Bone marrow (tissue), 2 donors: ENCODE measurements around the gene CORIN.
A peak's percentile ranks its signal among the peaks of the same experiment; 100 is the strongest.

Experiments
- DNase-seq, 2 donors: peaks; one replicate each; lab custom pipeline; 2025; lab: John Stamatoyannopoulos, UW

CORIN gene

GRCh38 chr4:47686294-47686872 is 151.5 kb downstream of the CORIN start:
- DNase-seq = peak in 1 of 2 donors; percentile 53

GRCh38 chr4:47675806-47676205 is 162.1 kb downstream of the CORIN start:
- DNase-seq = no peak

GRCh38 chr4:47674144-47674543 is 163.7 kb downstream of the CORIN start:
- DNase-seq = no peak

GRCh38 chr4:47672696-47673095 is 165.2 kb downstream of the CORIN start:
- no peak for DNase-seq

- no peak for DNase-seq
Observed at GRCh38 chr4:47669946-47670345, 167.9 kb downstream of the CORIN start.

GRCh38 chr4:47668810-47669408 is 169.0 kb downstream of the CORIN start:
- DNase-seq = peak in 1 of 2 donors; percentile 13

- DNase-seq = no peak
Observed at GRCh38 chr4:47668256-47668655, 169.6 kb downstream of the CORIN start.

GRCh38 chr4:47667552-47667951 is 170.3 kb downstream of the CORIN start:
- no peak for DNase-seq

- no peak for DNase-seq
Observed at GRCh38 chr4:47664051-47664826, 173.6 kb downstream of the CORIN start.

- no peak for DNase-seq
Observed at GRCh38 chr4:47662975-47663374, 174.9 kb downstream of the CORIN start.

- no peak for DNase-seq
Observed at GRCh38 chr4:47661741-47662140, 176.1 kb downstream of the CORIN start.

- DNase-seq = no peak
Observed at GRCh38 chr4:47659342-47659741, 178.5 kb downstream of the CORIN start.

- no peak for DNase-seq
Observed at GRCh38 chr4:47654972-47655693, 182.7 kb downstream of the CORIN start.

- no peak for DNase-seq
Observed at GRCh38 chr4:47652092-47652491, 185.8 kb downstream of the CORIN start.

GRCh38 chr4:47651231-47651630 is 186.6 kb downstream of the CORIN start:
- DNase-seq = no peak

- no peak for DNase-seq
Observed at GRCh38 chr4:47650584-47651130, 187.2 kb downstream of the CORIN start.

GRCh38 chr4:47647544-47647943 is 190.3 kb downstream of the CORIN start:
- no peak for DNase-seq

GRCh38 chr4:47647029-47647428 is 190.8 kb downstream of the CORIN start:
- no peak for DNase-seq

- DNase-seq = no peak
Observed at GRCh38 chr4:47646372-47646771, 191.5 kb downstream of the CORIN start.

GRCh38 chr4:47643845-47644244 is 194.0 kb downstream of the CORIN start:
- no peak for DNase-seq

- no peak for DNase-seq
Observed at GRCh38 chr4:47642985-47643760, 194.7 kb downstream of the CORIN start.
